ENCODE measurements around the gene E2F4. TPM values are rescaled to one million over a fixed set of nuclear protein-coding genes. Genes with fewer than 3 reads are reported as not detected.

The E2F4 gene
- total and polyA plus RNA-seq, 7 donors = 40.0 to 85.9 (median 69.8) TPM

DNA sequence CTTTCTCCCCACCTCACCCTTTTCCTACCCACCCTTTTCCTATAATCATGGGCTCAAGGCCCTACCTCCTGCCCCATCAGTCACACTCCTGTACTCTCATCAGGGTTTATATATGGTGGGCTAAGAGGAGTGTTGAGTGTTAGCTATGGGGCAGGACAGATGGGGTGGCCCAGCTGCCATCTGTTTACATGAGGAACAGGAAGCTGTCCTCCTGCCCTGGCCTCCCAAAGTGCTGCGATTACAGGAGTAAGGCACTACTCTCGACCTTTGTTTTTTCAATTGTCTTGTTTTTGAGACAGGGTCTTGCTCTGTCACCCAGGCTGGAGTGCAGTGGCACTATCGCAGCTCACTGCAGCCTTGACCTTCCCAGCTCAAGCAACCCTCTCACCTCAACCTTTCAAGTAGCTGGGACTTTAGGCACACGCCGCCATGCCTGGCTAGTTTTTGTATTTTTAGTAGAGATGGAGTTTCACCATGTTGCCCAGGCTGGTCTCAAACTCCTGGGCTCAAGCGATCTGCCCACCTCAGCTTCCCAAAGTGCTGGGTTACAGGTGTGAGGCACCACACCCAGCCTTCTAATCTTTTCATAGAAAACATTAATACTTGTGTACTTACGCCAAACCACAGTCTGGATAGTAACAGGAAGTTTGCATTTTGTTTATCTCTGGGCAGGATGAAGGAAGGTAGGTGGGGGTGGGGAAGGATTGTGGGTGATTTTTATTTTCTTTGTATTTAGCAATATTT is 33.9 kb upstream of the E2F4 start:
- Histone ChIP-seq H3K27me3 (peaks cover 6 to 40% (median 25%) of the 10 kb centered on the region in 3 donors), H3K9me3 (no peaks in the 10 kb centered on the region), H3K27ac (peak overlapping the region in 1 of 4 donors; percentile 79), H3K4me3 (no peak overlapping the region), H3K36me3 (no peaks in the 10 kb centered on the region), H3K4me1 (peaks cover 0 to 57% (median 54%) of the 10 kb centered on the region in 4 donors)
- 56 to 72% methylated on average over 7 of the region's 7 CpGs for WGBS, 2 donors
- intact Hi-C loops (cut with DNase I) = loop anchor here (5.0 to 10.0 kb wide), 2 partner anchors 46 to 263 kb away; no protein-coding TSS in a partner anchor
- TF ChIP-seq, protein P1, sequence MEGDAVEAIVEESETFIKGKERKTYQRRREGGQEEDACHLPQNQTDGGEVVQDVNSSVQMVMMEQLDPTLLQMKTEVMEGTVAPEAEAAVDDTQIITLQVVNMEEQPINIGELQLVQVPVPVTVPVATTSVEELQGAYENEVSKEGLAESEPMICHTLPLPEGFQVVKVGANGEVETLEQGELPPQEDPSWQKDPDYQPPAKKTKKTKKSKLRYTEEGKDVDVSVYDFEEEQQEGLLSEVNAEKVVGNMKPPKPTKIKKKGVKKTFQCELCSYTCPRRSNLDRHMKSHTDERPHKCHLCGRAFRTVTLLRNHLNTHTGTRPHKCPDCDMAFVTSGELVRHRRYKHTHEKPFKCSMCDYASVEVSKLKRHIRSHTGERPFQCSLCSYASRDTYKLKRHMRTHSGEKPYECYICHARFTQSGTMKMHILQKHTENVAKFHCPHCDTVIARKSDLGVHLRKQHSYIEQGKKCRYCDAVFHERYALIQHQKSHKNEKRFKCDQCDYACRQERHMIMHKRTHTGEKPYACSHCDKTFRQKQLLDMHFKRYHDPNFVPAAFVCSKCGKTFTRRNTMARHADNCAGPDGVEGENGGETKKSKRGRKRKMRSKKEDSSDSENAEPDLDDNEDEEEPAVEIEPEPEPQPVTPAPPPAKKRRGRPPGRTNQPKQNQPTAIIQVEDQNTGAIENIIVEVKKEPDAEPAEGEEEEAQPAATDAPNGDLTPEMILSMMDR (IDR thresholded peaks at IDR 0.05) = no peak
- no peak for TF ChIP-seq POLR2AphosphoS5 (IDR thresholded peaks at IDR 0.05)
- TF ChIP-seq POLR2A (IDR thresholded peaks at IDR 0.05) = no peak
- no peak for DNase-seq

DNA sequence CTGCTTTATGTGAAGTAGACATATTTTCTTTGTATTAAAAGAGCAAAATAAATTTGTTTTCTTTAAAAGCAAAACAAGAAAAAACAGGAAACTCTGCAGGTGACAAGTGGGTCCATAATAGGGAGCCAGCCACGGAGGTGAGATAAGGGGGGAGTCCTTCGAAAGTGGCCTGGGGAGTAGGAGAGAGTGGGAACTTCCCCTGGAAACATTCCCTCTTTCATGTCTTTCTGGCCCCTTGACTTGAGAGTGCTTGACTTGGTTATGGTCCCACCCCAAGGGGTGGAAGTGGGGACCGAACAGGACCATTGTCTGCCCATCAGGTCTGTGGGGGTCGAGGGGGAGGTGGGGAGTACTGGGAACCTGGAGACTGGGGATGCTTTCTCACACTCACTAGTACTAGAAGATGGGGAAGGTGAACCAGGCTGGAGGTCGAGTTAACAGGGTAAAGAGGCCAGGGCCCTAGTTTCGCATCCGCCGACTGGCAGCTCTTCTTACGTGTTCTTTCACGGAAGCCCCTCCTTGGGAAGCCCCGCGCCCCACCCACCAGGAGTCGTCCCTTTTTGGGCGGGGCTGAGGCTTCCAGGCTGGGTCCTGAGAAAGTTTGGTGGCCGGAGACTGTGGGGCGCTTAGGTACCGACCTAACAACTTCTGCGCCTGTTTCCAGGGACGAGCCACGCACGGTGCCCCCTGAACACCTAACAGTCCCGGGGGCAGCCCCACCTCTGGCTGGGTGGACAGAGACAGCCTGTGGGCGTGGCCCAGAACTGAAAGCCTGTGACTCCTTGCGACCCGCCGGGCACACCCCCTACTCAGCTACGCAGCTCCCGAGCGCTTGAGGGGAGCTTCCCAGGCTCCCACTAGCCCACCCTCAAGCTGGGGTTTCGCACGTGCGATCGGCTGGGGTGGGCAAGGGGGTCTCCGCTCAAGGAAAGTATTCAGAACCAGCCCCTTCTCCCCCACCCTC is 33.0 kb upstream of the E2F4 start:
- no peak for DNase-seq
- peaks cover 0 to 66% (median 63%) of the 10 kb centered on the region in 4 donors for H3K4me1 ChIP-seq
- H3K4me3 ChIP-seq = peak overlapping the region; percentile 68 to 92 (median 75)
- no peaks in the 10 kb centered on the region for H3K36me3 ChIP-seq
- no peaks in the 10 kb centered on the region for H3K9me3 ChIP-seq
- WGBS, 2 donors = 3 to 6% methylated on average over 34 of the region's 34 CpGs
- intact Hi-C loops (cut with DNase I) = loop anchor here (5.0 to 10.0 kb wide), 2 partner anchors 47 to 264 kb away; no protein-coding TSS in a partner anchor
- H3K27me3 ChIP-seq = peaks cover 13 to 48% (median 34%) of the 10 kb centered on the region in 3 donors
- H3K27ac ChIP-seq = peak overlapping the region; percentile 77 to 79 (median 78)
- TF ChIP-seq POLR2A (IDR thresholded peaks at IDR 0.05) (no peak), POLR2AphosphoS5 (IDR thresholded peaks at IDR 0.05) (no peak), EP300 (IDR thresholded peaks at IDR 0.05) (no peak)
- TF ChIP-seq, protein P1 (IDR thresholded peaks at IDR 0.05) = no peak

DNA sequence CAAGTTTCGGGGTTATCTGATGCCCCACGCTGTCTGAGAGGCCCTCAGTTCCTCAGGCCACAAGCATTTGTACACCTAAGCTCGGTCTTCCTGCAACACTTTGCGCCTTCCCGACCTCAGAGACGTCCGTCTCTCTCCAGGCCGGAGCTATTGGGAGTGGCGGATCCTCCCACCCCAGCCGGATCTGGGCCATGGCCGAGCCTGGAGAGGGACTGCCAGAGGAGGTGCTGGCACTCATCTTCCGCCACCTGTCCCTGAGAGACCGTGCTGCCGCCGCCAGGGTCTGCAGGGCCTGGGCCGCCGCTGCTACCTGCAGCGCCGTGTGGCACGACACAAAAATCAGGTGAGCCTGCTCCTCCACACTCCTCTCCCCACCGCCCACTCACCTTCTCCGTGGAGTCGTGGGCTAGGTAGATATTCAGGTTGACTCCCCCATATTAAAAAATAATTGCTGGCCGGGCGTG is 30.3 kb upstream of the E2F4 start:
- H3K9me3 ChIP-seq = no peaks in the 10 kb centered on the region
- H3K36me3 ChIP-seq = no peaks in the 10 kb centered on the region
- WGBS, 2 donors = 67 to 81% methylated on average over 25 of the region's 25 CpGs
- no peak for DNase-seq
- H3K27me3 ChIP-seq = peaks cover 34 to 58% (median 46%) of the 10 kb centered on the region in 3 donors
- peaks cover 0 to 72% (median 71%) of the 10 kb centered on the region in 4 donors for H3K4me1 ChIP-seq
- intact Hi-C loops (cut with DNase I) = no loop called here
- TF ChIP-seq POLR2AphosphoS5 (IDR thresholded peaks at IDR 0.05) (no peak), EP300 (IDR thresholded peaks at IDR 0.05) (no peak), POLR2A (IDR thresholded peaks at IDR 0.05) (no peak)
- TF ChIP-seq, protein P1 (IDR thresholded peaks at IDR 0.05) = no peak
- H3K4me3 ChIP-seq = peak overlapping the region in 2 of 4 donors; percentile 68 to 92
- peak overlapping the region in 1 of 4 donors; percentile 79 for H3K27ac ChIP-seq

DNA sequence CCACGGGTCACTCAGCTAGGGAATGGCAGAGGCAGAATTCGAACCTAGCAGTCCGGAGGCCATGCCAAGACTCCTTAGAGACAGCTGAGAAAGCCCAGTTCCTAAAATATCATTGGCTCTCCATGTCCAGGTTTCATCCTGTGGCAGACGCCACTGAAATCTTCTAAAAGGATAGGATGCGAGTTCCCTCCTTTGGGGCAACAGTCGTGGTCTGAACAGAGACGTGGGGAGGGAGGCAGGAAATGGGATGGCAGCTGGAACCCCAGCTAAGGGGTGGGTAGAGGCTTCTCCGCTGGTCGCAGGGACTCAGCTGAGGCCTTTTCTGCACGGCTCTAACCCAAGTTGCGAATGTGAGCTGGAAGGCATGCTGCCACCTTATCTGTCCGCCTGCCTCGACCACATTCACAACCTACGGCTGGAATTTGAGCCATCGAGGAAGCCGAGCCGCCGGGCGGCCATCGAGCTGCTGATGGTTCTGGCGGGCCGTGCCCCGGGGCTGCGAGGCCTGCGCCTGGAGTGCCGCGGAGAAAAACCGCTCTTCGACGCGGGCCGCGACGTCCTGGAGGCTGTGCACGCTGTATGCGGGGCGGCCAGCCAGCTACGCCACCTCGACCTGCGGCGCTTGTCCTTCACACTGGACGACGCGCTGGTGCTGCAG is 29.3 kb upstream of the E2F4 start:
- Histone ChIP-seq H3K27me3 (peaks cover 34 to 58% (median 46%) of the 10 kb centered on the region in 3 donors), H3K27ac (peak overlapping the region; percentile 68 to 88 (median 71)), H3K4me1 (peaks cover 0 to 72% (median 71%) of the 10 kb centered on the region in 4 donors), H3K36me3 (no peaks in the 10 kb centered on the region), H3K9me3 (no peaks in the 10 kb centered on the region), H3K4me3 (peak overlapping the region in 3 of 4 donors; percentile 35 to 47 (median 43))
- intact Hi-C loops (cut with DNase I) = no loop called here
- 22 to 78% methylated on average over 44 of the region's 44 CpGs for WGBS, 2 donors
- TF ChIP-seq, protein P1 (IDR thresholded peaks at IDR 0.05) = no peak
- TF ChIP-seq EP300 (IDR thresholded peaks at IDR 0.05) = no peak
- TF ChIP-seq POLR2A (IDR thresholded peaks at IDR 0.05) = no peak
- no peak for TF ChIP-seq POLR2AphosphoS5 (IDR thresholded peaks at IDR 0.05)
- DNase-seq = no peak
